ENCODE data around the gene VWA3A. TPM values are rescaled to one million over a fixed set of nuclear protein-coding genes. Genes with fewer than 3 reads are reported as not detected.

VWA3A gene
- total RNA-seq, 4 donors from 2014 or later, result not detected

GRCh38 chr16:22189473-22190080, 97.2 kb downstream of the VWA3A start:
- TF ChIP-seq CTCF (IDR thresholded peaks at IDR 0.05; ENCODE audit: low read depth), result no peak

DNA sequence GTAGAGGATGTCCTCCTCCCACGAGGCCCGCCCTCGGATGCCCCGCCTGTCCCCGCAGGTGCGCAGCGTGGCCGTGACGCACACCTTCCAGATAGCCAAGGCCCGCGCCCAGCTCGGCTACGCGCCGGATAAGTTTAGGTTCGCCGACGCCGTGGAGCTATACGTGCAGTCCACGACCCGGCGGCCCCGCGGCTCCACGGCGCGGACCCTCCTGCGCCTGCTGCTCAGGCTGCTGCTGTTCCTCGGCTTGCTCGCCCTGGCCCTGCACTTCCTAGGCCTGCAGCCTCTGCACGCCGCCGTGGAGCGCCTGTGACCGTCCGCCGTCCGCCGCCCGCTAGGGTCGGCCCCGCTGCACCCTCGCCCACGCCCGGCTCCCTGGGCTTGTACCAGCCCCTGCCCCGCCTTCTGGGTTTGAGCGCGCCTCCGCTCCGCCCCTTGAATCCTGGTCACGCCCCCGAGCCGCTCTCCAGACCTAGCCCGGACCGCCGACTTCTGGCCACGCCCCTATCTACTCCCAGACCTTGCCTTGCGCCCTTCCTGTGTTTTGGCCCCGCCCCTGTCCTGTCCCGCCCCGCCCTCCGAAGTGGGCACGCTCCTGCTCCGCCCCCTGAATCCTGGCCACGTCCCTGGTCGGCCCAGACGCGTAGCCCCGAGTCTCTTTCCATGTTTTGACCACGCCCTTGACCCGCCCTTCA, 97.9 kb downstream of the VWA3A start:
- no peak for TF ChIP-seq CTCF (IDR thresholded peaks at IDR 0.05; ENCODE audit: low read depth)

GRCh38 chr16:22190776-22191531, 98.6 kb downstream of the VWA3A start:
- TF ChIP-seq CTCF (IDR thresholded peaks at IDR 0.05; ENCODE audit: low read depth), result no peak

DNA sequence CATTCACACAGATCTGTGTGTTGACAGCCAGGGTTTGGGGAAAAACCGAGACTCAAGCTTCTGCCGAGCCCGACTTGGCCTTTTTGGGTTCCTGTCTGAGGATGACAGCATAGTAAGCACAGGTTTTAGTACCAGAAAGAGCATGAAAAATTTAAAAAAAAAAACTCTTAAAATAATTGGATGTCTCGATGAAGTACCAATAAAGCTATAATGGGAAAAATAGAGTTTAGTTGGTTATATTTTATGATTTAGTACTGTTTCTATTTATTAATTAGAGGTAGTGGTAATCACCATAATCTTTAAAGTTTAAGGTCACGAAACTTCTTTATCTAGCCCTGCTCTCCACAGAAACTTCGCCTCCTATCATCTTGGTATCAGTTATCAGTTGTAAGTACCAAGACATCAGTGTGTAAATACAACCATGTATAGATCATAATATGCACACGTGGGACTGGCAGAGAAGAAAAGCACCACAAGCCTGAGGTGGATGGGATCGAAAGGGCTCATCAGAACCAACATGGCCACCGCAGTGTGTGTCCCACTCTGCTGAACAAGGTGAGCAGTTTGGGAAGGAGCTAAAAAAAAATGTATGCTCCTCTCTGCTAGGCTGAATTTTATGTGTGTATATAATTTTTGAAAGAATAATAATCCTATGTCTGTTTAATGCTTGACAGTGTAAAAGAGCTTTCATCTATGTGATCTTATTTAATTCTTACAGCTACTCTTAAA, 99.4 kb downstream of the VWA3A start:
- no peak for TF ChIP-seq CTCF (IDR thresholded peaks at IDR 0.05; ENCODE audit: low read depth)

GRCh38 chr16:22192261-22193062, 100.1 kb downstream of the VWA3A start:
- no peak for TF ChIP-seq CTCF (IDR thresholded peaks at IDR 0.05; ENCODE audit: low read depth)

DNA sequence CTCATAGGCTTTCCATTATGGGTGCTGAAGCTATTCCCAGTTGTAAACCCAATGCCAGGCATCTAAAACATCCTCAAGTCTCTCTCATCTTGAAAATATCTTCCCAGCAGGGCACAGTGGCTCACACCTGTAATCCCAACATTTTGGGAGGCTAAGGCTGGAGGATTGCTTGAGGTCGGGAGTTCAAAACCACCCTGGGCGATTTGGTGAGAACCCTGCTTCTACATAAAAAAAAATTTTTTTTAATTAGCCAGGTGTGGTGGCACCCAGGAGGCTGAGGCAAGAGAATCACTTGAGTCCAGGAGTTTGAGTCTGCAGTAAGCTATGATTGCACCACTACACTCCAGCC, 100.7 kb downstream of the VWA3A start:
- TF ChIP-seq CTCF (IDR thresholded peaks at IDR 0.05; ENCODE audit: low read depth), result no peak
